ENCODE results near the gene UBE4B. TPM values are rescaled to one million over a fixed set of nuclear protein-coding genes. Genes with fewer than 3 reads are reported as not detected.

Gene UBE4B
- total RNA-seq, 1 donor from 2014 or later: 47.1 TPM

DNA sequence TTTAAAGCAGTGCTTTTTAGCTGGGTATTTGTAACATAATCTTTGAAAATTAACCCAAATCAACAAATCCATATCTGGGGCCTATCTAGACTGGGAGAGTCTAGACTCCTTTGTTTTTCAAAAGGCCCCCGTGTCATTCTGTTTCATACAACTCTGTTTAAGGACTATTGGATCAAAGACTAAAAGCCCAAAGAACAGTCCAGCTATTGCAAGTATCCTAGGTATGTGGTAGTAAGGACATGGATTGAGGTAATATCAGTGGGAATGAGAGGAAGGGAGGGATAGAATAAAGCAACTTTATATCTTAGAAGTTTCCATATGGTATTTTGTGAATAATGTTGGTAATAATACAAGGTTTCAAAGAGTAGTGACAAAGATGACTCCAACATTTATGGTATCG, 195.8 kb downstream of the UBE4B start:
- TF ChIP-seq, protein P1, sequence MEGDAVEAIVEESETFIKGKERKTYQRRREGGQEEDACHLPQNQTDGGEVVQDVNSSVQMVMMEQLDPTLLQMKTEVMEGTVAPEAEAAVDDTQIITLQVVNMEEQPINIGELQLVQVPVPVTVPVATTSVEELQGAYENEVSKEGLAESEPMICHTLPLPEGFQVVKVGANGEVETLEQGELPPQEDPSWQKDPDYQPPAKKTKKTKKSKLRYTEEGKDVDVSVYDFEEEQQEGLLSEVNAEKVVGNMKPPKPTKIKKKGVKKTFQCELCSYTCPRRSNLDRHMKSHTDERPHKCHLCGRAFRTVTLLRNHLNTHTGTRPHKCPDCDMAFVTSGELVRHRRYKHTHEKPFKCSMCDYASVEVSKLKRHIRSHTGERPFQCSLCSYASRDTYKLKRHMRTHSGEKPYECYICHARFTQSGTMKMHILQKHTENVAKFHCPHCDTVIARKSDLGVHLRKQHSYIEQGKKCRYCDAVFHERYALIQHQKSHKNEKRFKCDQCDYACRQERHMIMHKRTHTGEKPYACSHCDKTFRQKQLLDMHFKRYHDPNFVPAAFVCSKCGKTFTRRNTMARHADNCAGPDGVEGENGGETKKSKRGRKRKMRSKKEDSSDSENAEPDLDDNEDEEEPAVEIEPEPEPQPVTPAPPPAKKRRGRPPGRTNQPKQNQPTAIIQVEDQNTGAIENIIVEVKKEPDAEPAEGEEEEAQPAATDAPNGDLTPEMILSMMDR (IDR thresholded peaks at IDR 0.05; ENCODE audit: insufficient read depth, low read length, poor library complexity, severe bottlenecking): no peak
- DNase-seq (ENCODE audit: low read depth): no peak

DNA sequence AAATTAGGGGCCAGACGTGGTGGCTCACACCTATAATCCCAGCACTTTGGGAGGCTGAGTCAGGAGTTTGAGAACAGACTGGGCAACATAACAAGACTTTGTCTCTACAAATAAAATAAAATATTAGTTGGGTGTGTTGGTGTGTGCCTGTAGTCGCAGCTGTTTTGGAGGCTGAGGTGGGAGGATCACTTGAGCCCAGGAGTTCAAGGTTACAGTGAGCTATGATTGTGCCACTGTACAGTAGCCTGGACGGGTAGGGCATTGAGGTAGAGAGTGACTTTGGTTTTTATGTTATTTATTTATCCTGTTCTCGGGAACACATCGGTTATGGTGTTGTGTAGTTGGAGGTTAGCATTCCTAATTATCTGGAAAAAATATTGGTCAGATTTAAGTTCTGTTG, 197.1 kb downstream of the UBE4B start:
- no peak overlapping the region for H3K4me3 ChIP-seq (ENCODE audit: low read depth, low read length)
- TF ChIP-seq, protein P1 (IDR thresholded peaks at IDR 0.05; ENCODE audit: insufficient read depth, low read length, poor library complexity, severe bottlenecking): no peak
- H3K36me3 ChIP-seq (ENCODE audit: control insufficient read depth, insufficient read depth, low read length): no peaks in the 10 kb centered on the region
- H3K27me3 ChIP-seq (ENCODE audit: control insufficient read depth, insufficient read depth, low read length): no peaks in the 10 kb centered on the region
- no peak for DNase-seq (ENCODE audit: low read depth)

More for the DNA sequence above, 195.8 kb downstream of the UBE4B start:
- Histone ChIP-seq H3K4me3 (ENCODE audit: low read depth, low read length) (no peak overlapping the region), H3K36me3 (ENCODE audit: control insufficient read depth, insufficient read depth, low read length) (no peaks in the 10 kb centered on the region), H3K27me3 (ENCODE audit: control insufficient read depth, insufficient read depth, low read length) (no peaks in the 10 kb centered on the region)

Other genes with a start within 250 kb of the UBE4B start
- gene CLSTN1, start 209.0 kb upstream of the UBE4B start, total RNA-seq: 115 TPM in 2 replicates
- 27.4 and 28.6 TPM in 2 replicates for gene CTNNBIP1, start 122.7 kb upstream of the UBE4B start, total RNA-seq
- 33.6 and 34.4 TPM in 2 replicates for gene LZIC, start 89.6 kb upstream of the UBE4B start, total RNA-seq
- gene NMNAT1, start 89.5 kb upstream of the UBE4B start, total RNA-seq: 7.6 and 8.9 TPM in 2 replicates
- 11.1 and 14.8 TPM in 2 replicates for gene RBP7, start 35.7 kb upstream of the UBE4B start, total RNA-seq
- gene KIF1B, start 177.6 kb downstream of the UBE4B start, total RNA-seq: 33.5 and 33.9 TPM in 2 replicates